Sigmoid colon (tissue), 7 donors: ENCODE measurements around the gene RASSF1. TPM values are rescaled to one million over a fixed set of nuclear protein-coding genes. Genes with fewer than 3 reads are reported as not detected.

Experiments used
- DNase-seq: peaks from one replicate; pipeline ENCODE4 v3.0.0-alpha.2; 2019
- H3K27ac ChIP-seq, 4 donors: fragments of 200-600 bp; sonication (generic); one replicate each; pipeline ENCODE4 v1.5.1; 2016 to 2019; ENCODE audit warnings: mild to moderate bottlenecking in 1 of 4
- H3K27me3 ChIP-seq, 3 donors: fragments of 200-600 bp; sonication (generic); one replicate each; pipeline ENCODE4 v1.5.1; 2019; ENCODE audit warnings: mild to moderate bottlenecking in 1 of 3
- H3K36me3 ChIP-seq, 4 donors: fragments of 200-600 bp; sonication (generic); one replicate each; pipeline ENCODE4 v1.5.1; 2016 to 2019
- H3K4me1 ChIP-seq, 4 donors: fragments of 200-600 bp; sonication (generic); one replicate each; pipeline ENCODE4 v1.5.1; 2017 to 2019
- H3K4me3 ChIP-seq, 4 donors: fragments of 200-600 bp; sonication (generic); one replicate each; pipeline ENCODE4 v1.5.1; 2017 to 2019; ENCODE audit warnings: mild to moderate bottlenecking in 2 of 4, moderate library complexity in 1 of 4
- H3K9me3 ChIP-seq, 4 donors: fragments of 200-600 bp in 3 of 4; sonication (generic) in 3 of 4; one replicate each; pipeline versions ENCODE4 v1.5.1 to v1.6.1; 2013 to 2019
- EP300 ChIP-seq, 4 donors: sonication (generic); formaldehyde crosslinking; IDR thresholded peaks; one replicate each; pipeline ENCODE4 v1.6.1; 2017; ENCODE audit warnings: antibody characterized with exemption in 4 of 4
- POLR2A ChIP-seq, 2 donors: fragments of 450-650 bp; IDR thresholded peaks; one replicate each; pipeline ENCODE4 v1.6.1; 2016; ENCODE audit warnings: antibody characterized with exemption in 2 of 2, mild to moderate bottlenecking in 2 of 2, moderate library complexity in 2 of 2
- POLR2AphosphoS5 ChIP-seq, 4 donors: sonication (generic); formaldehyde crosslinking; IDR thresholded peaks; one replicate each; pipeline ENCODE4 v1.6.1; 2017; ENCODE audit warnings: antibody characterized with exemption in 4 of 4
- WGBS, 2 donors: extraction: QIAGEN DNeasy Blood & Tissue Kit; methylation state at CpG; one replicate each; pipeline ENCODE4 v1.1.7; 2013; 5-methylcytosine and 5-hydroxymethylcytosine counted together
- intact Hi-C: fragments of 100-400 bp; cut with DNase I; formaldehyde crosslinking; loops from one replicate; pipeline ENCODE4 v1.15.1; 2023
- polyA plus RNA-seq, 3 donors: library from polyadenylated mRNA; stranded (reverse); fragments of 200-250 nt; gene quantifications; one replicate each; pipeline ENCODE4 v1.2.3, GENCODE V29; 2013
- total RNA-seq, 4 donors: library from RNA; depleted of rRNA; stranded (reverse); fragments of >200 nt; gene quantifications; one replicate each; pipeline ENCODE4 v1.1.0, GENCODE V29; 2016
- TF ChIP-seq, protein P1 (sequence below), 4 experiments: fragments of 450-650 bp in 3 of 4; fragments of 200-600 bp in 1 of 4; IDR thresholded peaks; one replicate each; pipeline ENCODE4 v1.5.1; 2016 to 2019; ENCODE audit warnings: antibody characterized with exemption in 4 of 4, mild to moderate bottlenecking in 3 of 4, moderate library complexity in 2 of 4
- donor health status: healthy with polysubstance abuse.
- donor health status: Bipolar disorder and iron deficiency.
- donor health status: healthy.

The RASSF1 gene
- total and polyA plus RNA-seq, 7 donors: 16.4 to 41.7 (median 27.7) TPM

DNA sequence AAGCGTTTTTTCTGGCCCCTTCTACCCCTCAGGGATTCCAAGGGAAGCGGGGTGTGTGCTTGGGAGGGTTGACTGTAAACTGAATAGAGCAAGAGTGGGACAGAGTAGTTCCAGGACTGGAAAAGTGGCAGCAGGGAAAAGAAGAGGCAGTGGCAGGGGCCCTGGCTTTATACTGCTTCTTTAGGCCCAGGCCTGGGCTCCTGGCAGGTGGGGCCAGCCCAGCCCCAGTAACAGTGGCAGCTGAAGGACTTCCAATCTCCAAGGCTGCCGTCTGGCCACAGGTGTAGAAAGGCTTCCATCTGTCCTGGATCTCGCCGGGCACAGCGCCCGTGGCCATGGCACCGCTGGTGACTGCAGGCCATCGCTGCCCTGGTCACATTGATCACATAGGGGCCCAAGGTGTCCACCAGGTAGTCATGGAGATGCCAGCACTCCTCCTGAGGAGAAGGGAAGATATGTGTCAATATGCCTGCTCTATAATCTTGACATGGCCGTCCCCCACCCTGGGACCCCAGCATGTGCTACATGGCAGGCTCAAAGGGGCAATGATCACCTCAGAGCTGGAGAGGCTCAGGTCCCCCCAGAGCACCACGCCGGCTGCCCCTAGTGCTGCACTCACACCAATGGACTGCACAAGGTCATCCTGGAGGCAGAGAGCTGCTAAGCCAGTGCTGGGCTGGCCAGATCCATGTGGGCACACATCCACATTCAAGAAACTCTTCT lies 47.4 kb downstream of the RASSF1 start:
- WGBS, 2 donors: 77 to 82% methylated on average over 12 of the region's 12 CpGs
- H3K4me1 ChIP-seq: peaks cover 0 to 38% (median 29%) of the 10 kb centered on the region in 4 donors
- no peaks in the 10 kb centered on the region for H3K9me3 ChIP-seq
- H3K4me3 ChIP-seq: peak overlapping the region in 3 of 4 donors; percentile 85 to 100 (median 86)
- intact Hi-C loops: no loop called here
- no peak for TF ChIP-seq POLR2AphosphoS5 (IDR thresholded peaks at IDR 0.05)
- no peak for TF ChIP-seq POLR2A (IDR thresholded peaks at IDR 0.05)
- no peak for TF ChIP-seq EP300 (IDR thresholded peaks at IDR 0.05)
- TF ChIP-seq, protein P1, sequence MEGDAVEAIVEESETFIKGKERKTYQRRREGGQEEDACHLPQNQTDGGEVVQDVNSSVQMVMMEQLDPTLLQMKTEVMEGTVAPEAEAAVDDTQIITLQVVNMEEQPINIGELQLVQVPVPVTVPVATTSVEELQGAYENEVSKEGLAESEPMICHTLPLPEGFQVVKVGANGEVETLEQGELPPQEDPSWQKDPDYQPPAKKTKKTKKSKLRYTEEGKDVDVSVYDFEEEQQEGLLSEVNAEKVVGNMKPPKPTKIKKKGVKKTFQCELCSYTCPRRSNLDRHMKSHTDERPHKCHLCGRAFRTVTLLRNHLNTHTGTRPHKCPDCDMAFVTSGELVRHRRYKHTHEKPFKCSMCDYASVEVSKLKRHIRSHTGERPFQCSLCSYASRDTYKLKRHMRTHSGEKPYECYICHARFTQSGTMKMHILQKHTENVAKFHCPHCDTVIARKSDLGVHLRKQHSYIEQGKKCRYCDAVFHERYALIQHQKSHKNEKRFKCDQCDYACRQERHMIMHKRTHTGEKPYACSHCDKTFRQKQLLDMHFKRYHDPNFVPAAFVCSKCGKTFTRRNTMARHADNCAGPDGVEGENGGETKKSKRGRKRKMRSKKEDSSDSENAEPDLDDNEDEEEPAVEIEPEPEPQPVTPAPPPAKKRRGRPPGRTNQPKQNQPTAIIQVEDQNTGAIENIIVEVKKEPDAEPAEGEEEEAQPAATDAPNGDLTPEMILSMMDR (IDR thresholded peaks at IDR 0.05): no peak
- H3K36me3 ChIP-seq: peaks cover 9 to 24% (median 20%) of the 10 kb centered on the region in 4 donors
- peak overlapping the region; percentile 88 to 95 (median 91) for H3K27ac ChIP-seq
- H3K27me3 ChIP-seq: no peaks in the 10 kb centered on the region
- DNase-seq: peak; percentile 68

DNA sequence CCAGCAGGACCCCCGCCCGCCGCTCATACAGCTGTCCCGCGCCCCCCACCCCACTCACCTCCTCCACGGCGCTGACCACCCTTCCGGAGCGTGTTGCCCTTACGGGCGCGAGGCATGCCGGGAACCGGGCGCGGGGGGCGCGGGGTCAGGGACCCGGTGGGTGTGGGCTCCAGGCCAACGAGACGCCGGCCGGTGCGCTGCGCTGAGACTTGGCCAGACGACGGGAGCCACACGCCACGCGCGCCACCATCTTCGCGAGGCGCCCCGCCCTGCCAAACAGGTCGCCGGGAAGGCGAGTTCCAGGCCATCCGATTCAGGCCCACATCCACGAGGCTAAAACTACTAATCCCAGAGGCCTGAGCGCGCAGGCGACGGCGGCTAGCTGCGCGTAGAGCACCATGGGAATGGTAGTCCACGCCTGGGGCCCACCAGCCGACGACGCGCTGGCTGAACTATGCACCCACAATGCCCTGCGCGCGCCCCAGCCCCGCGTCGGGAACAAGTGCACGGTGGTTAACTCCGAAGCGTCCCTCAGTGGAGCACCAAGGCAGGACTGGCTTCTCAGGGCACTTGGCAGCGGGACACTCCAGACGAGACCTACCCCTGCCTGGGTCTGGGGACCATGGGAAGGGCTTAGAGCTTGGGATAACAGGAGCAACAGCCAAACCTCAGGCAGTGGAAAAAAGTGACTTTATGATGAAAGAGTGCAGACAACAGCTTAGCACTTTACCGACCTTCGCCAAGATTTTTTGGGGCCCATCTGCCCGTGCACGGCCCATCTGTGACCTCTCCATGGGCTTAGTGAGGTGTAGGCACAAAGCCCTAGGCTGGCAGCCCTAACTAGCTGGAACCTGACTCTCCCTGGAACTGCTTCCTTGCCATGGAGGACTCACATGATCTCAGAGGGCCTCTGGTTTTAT lies 48.2 kb downstream of the RASSF1 start, which contains the start of gene IFRD2:
TSS of gene IFRD2 (minus strand) at position 271 of the 920 bp plus-strand sequence. CDS start at position 116, 155 bp downstream.
- Histone ChIP-seq H3K27me3 (no peaks in the 10 kb centered on the region), H3K27ac (peak within 1 kb of the TSS; percentile 88 to 95 (median 91)), H3K4me3 (peak within 1 kb of the TSS; percentile 85 to 100 (median 92)), H3K4me1 (peaks cover 0 to 31% (median 26%) of the 10 kb centered on the region in 4 donors), H3K36me3 (peaks cover 15 to 32% (median 25%) of the 10 kb centered on the region in 4 donors), H3K9me3 (no peaks in the 10 kb centered on the region)
- intact Hi-C loops: no loop called here
- 1 to 2% methylated on average over 67 of the region's 67 CpGs for WGBS, 2 donors
- TF ChIP-seq, protein P1 (IDR thresholded peaks at IDR 0.05): no peak
- TF ChIP-seq POLR2AphosphoS5 (IDR thresholded peaks at IDR 0.05) (peak; percentile 73 to 94 (median 83)), POLR2A (IDR thresholded peaks at IDR 0.05) (peak in 1 of 2 donors; percentile 53)
- peak; percentile 99 for DNase-seq

DNA sequence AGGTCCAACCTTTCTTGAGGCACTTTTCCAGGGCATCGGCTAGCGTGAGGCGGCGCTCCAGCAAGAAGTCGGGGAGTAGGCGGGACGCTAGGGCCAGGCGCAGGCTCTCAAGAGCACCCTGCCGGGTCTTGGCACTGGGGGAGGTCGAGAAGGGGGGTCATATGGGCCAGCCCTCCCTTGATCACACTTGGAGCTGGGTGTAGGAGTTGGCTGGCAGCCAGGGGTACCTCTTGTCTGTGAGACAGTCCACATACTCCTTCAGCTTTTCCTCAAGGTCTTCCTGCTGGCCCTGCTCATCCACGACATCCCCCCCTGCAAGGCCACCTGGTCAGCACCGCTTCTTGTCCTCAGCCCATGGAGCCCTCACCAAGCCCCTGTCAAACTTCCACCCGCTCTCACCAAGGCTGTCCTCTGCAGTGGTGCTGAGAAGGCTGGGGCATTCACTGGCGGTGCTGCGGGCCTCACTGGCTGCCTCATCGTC lies 50.4 kb downstream of the RASSF1 start:
- TF ChIP-seq POLR2AphosphoS5 (IDR thresholded peaks at IDR 0.05): no peak
- TF ChIP-seq, protein P1 (IDR thresholded peaks at IDR 0.05): no peak
- no peak for TF ChIP-seq EP300 (IDR thresholded peaks at IDR 0.05)
- TF ChIP-seq POLR2A (IDR thresholded peaks at IDR 0.05): no peak
- no peaks in the 10 kb centered on the region for H3K9me3 ChIP-seq
- intact Hi-C loops: no loop called here
- no peak overlapping the region for H3K4me3 ChIP-seq
- H3K27me3 ChIP-seq: no peaks in the 10 kb centered on the region
- H3K27ac ChIP-seq: no peak overlapping the region
- WGBS, 2 donors: 93 to 96% methylated on average over 16 of the region's 16 CpGs
- H3K36me3 ChIP-seq: peaks cover 15 to 44% (median 29%) of the 10 kb centered on the region in 4 donors
- peaks cover 0 to 31% (median 26%) of the 10 kb centered on the region in 4 donors for H3K4me1 ChIP-seq
- DNase-seq: peak; percentile 66

DNA sequence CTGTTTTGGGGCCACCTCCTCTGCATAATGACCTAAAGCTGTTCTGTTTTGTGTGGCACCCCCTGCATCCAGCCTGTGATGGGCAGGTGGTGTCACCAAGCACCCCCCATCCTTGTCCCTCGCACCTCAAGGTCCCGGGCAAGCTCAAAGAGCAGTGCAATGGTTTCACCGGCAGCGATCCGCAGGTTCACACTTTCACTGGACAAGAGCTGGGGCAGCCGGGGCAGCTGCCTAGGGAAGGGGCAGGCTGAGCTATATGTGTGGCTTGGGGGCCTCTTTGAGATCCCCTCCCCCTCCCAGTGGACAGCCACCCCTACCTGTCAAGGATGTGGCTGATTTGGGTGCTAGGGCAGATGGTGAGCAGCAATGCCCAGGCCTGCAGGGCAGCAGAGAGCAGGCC lies 51.5 kb downstream of the RASSF1 start:
- H3K4me3 ChIP-seq: no peak overlapping the region
- H3K9me3 ChIP-seq: no peaks in the 10 kb centered on the region
- TF ChIP-seq POLR2AphosphoS5 (IDR thresholded peaks at IDR 0.05) (no peak), POLR2A (IDR thresholded peaks at IDR 0.05) (no peak), EP300 (IDR thresholded peaks at IDR 0.05) (no peak)
- TF ChIP-seq, protein P1 (IDR thresholded peaks at IDR 0.05): no peak
- H3K4me1 ChIP-seq: peaks cover 0 to 31% (median 26%) of the 10 kb centered on the region in 4 donors
- intact Hi-C loops: no loop called here
- peaks cover 15 to 44% (median 29%) of the 10 kb centered on the region in 4 donors for H3K36me3 ChIP-seq
- WGBS, 2 donors: 97% methylated on average over 6 of the region's 6 CpGs
- peak; percentile 63 for DNase-seq
- no peaks in the 10 kb centered on the region for H3K27me3 ChIP-seq
- H3K27ac ChIP-seq: no peak overlapping the region
